ENCODE results near the gene DUOXA2. TPM values are rescaled to one million over a fixed set of nuclear protein-coding genes. Genes with fewer than 3 reads are reported as not detected.

Gene DUOXA2
- total and polyA plus RNA-seq, 4 donors, result 0.48 to 0.98 (median 0.98) TPM; not detected in 1

GRCh38 chr15:45105586-45105985, 8.5 kb upstream of the DUOXA2 start:
- Histone ChIP-seq H3K36me3 (ENCODE audit: control insufficient read depth in 4 of 4, insufficient read depth in 4 of 4, low read length in 4 of 4) (peaks cover 0 to 2% (median 0%) of the 10 kb centered on the region in 4 donors), H3K27me3 (ENCODE audit: control insufficient read depth in 3 of 3, insufficient read depth in 3 of 3, low read length in 2 of 3) (peaks cover 0 to 28% (median 18%) of the 10 kb centered on the region in 3 donors), H3K9ac (ENCODE audit: insufficient read depth in 1 of 2, low read length in 2 of 2) (no peak overlapping the region), H3K27ac (ENCODE audit: low read depth in 1 of 2, low read length in 1 of 2) (no peak overlapping the region), H3K4me3 (no peak overlapping the region), H3K9me3 (ENCODE audit: control insufficient read depth in 4 of 4, insufficient read depth in 3 of 4, low read length in 3 of 4) (no peaks in the 10 kb centered on the region), H3K4me1 (ENCODE audit: control insufficient read depth in 5 of 5, insufficient read depth in 5 of 5, low read length in 5 of 5) (no peaks in the 10 kb centered on the region)
- ATAC-seq (ENCODE audit: insufficient read depth, low FRiP score), result no peak
- TF ChIP-seq, protein P1, sequence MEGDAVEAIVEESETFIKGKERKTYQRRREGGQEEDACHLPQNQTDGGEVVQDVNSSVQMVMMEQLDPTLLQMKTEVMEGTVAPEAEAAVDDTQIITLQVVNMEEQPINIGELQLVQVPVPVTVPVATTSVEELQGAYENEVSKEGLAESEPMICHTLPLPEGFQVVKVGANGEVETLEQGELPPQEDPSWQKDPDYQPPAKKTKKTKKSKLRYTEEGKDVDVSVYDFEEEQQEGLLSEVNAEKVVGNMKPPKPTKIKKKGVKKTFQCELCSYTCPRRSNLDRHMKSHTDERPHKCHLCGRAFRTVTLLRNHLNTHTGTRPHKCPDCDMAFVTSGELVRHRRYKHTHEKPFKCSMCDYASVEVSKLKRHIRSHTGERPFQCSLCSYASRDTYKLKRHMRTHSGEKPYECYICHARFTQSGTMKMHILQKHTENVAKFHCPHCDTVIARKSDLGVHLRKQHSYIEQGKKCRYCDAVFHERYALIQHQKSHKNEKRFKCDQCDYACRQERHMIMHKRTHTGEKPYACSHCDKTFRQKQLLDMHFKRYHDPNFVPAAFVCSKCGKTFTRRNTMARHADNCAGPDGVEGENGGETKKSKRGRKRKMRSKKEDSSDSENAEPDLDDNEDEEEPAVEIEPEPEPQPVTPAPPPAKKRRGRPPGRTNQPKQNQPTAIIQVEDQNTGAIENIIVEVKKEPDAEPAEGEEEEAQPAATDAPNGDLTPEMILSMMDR (IDR thresholded peaks at IDR 0.05; ENCODE audit: control extremely low read depth, extremely low read depth), result no peak
- DNase-seq, result no peak
- WGBS, 2 donors, result 92 to 93% methylated on average over 11 of the region's 11 CpGs

GRCh38 chr15:45106002-45106790, 7.9 kb upstream of the DUOXA2 start:
- no peak for ATAC-seq (ENCODE audit: insufficient read depth, low FRiP score)

DNA sequence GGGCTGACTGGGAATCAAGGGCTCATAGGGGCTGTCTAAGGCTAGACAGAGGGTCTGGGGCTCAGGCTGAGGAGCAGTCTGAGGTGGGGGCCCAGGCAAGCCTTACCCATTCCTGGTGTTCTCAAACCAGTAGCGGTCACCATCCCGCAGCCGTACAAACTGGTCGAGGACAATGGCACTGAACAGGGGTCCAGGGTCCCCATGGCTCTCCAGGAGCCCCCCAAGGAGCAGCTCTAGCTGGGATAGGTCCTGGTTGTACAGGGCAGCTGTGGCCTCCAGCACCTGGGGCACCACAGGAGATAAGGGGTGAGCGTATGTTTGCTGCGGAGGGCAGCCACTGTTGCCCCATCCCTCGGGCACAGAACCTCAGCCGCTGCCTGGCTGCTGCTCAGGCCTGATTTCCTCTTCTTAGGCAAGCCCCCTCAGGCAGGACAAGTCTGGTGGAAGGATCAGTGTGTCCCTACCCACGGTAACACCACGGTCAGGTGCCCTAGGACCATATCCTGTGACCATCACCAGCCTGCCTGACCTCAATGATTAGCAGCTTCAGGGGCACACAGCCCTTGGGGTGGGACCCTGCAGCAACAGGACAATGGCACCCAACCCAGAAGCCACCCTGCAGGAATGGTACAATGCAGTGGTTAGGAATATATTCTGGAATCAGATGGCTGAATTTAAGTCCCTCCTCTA, 6.0 kb upstream of the DUOXA2 start:
- TF ChIP-seq, protein P1 (IDR thresholded peaks at IDR 0.05; ENCODE audit: control extremely low read depth, extremely low read depth), result no peak
- Histone ChIP-seq H3K9me3 (ENCODE audit: control insufficient read depth in 4 of 4, insufficient read depth in 3 of 4, low read length in 3 of 4) (peaks cover 0 to under 1% (median 0%) of the 10 kb centered on the region in 4 donors), H3K27me3 (ENCODE audit: control insufficient read depth in 3 of 3, insufficient read depth in 3 of 3, low read length in 2 of 3) (peaks cover 10 to 45% (median 27%) of the 10 kb centered on the region in 3 donors), H3K4me3 (no peak overlapping the region), H3K9ac (ENCODE audit: insufficient read depth in 1 of 2, low read length in 2 of 2) (no peak overlapping the region), H3K4me1 (ENCODE audit: control insufficient read depth in 5 of 5, insufficient read depth in 5 of 5, low read length in 5 of 5) (peaks cover 0 to 7% (median 0%) of the 10 kb centered on the region in 5 donors), H3K36me3 (ENCODE audit: control insufficient read depth in 4 of 4, insufficient read depth in 4 of 4, low read length in 4 of 4) (peaks cover 0 to 2% (median 0%) of the 10 kb centered on the region in 4 donors), H3K27ac (ENCODE audit: low read depth in 1 of 2, low read length in 1 of 2) (no peak overlapping the region)
- ATAC-seq (ENCODE audit: insufficient read depth, low FRiP score) (no peak), DNase-seq (no peak)
- WGBS, 2 donors, result 90 to 91% methylated on average over 10 of the region's 10 CpGs

More at GRCh38 chr15:45106002-45106790, 7.9 kb upstream of the DUOXA2 start:
- DNase-seq, result peak in 1 of 3 donors; percentile 46
- TF ChIP-seq, protein P1 (IDR thresholded peaks at IDR 0.05; ENCODE audit: control extremely low read depth, extremely low read depth), result no peak
- Histone ChIP-seq H3K9me3 (ENCODE audit: control insufficient read depth in 4 of 4, insufficient read depth in 3 of 4, low read length in 3 of 4) (no peaks in the 10 kb centered on the region), H3K36me3 (ENCODE audit: control insufficient read depth in 4 of 4, insufficient read depth in 4 of 4, low read length in 4 of 4) (peaks cover 0 to 2% (median 0%) of the 10 kb centered on the region in 4 donors), H3K4me1 (ENCODE audit: control insufficient read depth in 5 of 5, insufficient read depth in 5 of 5, low read length in 5 of 5) (no peaks in the 10 kb centered on the region), H3K27ac (ENCODE audit: low read depth in 1 of 2, low read length in 1 of 2) (no peak overlapping the region), H3K4me3 (no peak overlapping the region), H3K9ac (ENCODE audit: insufficient read depth in 1 of 2, low read length in 2 of 2) (no peak overlapping the region), H3K27me3 (ENCODE audit: control insufficient read depth in 3 of 3, insufficient read depth in 3 of 3, low read length in 2 of 3) (peaks cover 0 to 30% (median 18%) of the 10 kb centered on the region in 3 donors)
- 73 to 78% methylated on average over 15 of the region's 15 CpGs for WGBS, 2 donors
